Heart right ventricle (tissue), 16 donors: ENCODE measurements around the gene TMIGD3. TPM values are rescaled to one million over a fixed set of nuclear protein-coding genes. Genes with fewer than 3 reads are reported as not detected.

Source experiments
- ATAC-seq, 8 donors: fragments of 200-7000 bp; cut with Tn5 transposase; one replicate each; pipeline ENCODE4 v1.9.1; 2020; ENCODE audit warnings: mild to moderate bottlenecking in 8 of 8, moderate library complexity in 8 of 8, moderate number of reproducible peaks in 1 of 8
- DNase-seq, 2 donors: peaks; one replicate each; pipeline ENCODE4 v3.0.0-alpha.2; 2020
- H3K27ac ChIP-seq, 10 donors: fragments of 200-600 bp; sonication (generic) in 2 of 10; one replicate each; pipeline versions ENCODE4 v1.5.0 to v1.8.0; 2020 to 2022; ENCODE audit warnings: mild to moderate bottlenecking in 3 of 10
- H3K27me3 ChIP-seq, 7 donors: fragments of 200-600 bp; one replicate each; pipeline ENCODE4 v1.8.0; 2021 to 2022; ENCODE audit warnings: mild to moderate bottlenecking in 2 of 7
- H3K36me3 ChIP-seq, 9 donors: fragments of 200-600 bp; sonication (generic) in 1 of 9; one replicate each; pipeline versions ENCODE4 v1.5.0 to v1.8.0; 2020 to 2022; ENCODE audit warnings: mild to moderate bottlenecking in 2 of 9
- H3K4me1 ChIP-seq, 9 donors: fragments of 200-600 bp; sonication (generic) in 1 of 9; one replicate each; pipeline versions ENCODE4 v1.5.0 to v1.8.0; 2020 to 2022; ENCODE audit warnings: mild to moderate bottlenecking in 4 of 9
- H3K4me3 ChIP-seq, 10 donors: fragments of 200-600 bp; sonication (generic) in 2 of 10; one replicate each; pipeline versions ENCODE4 v1.5.0 to v1.8.0; 2020 to 2022; ENCODE audit warnings: mild to moderate bottlenecking in 7 of 10, moderate library complexity in 2 of 10
- H3K9me3 ChIP-seq, 11 donors: fragments of 200-600 bp in 10 of 11; sonication (generic) in 2 of 11; one replicate each; pipeline versions ENCODE4 v1.5.0 to v1.8.0; 2013 to 2022; ENCODE audit warnings: mild to moderate bottlenecking in 2 of 11, control low read depth in 1 of 11, moderate library complexity in 1 of 11
- WGBS, 2 donors: extraction: QIAGEN DNeasy Blood & Tissue Kit; methylation state at CpG; one replicate each; pipeline ENCODE4 v1.1.7; 2013; ENCODE audit warnings: inconsistent platforms in 1 of 2; 5-methylcytosine and 5-hydroxymethylcytosine counted together
- intact Hi-C, 10 donors: fragments of 100-400 bp; cut with DNase I; formaldehyde crosslinking; loops; one replicate each; pipeline versions ENCODE4 v1.11.1 to v1.14.2; 2022
- polyA plus RNA-seq, 2 donors: library from polyadenylated mRNA; stranded (reverse); fragments of 200-250 nt; gene quantifications; one replicate each; pipeline ENCODE4 v1.2.3, GENCODE V29; 2013
- total RNA-seq, 10 donors: library from RNA; stranded (reverse); fragmentation: NEBNext Ultra II Directional in 3 of 10; extraction: Animal tissue kit (Norgen Biotek cat#: 25700) in 3 of 10; gene quantifications; one replicate each; pipeline versions ENCODE4 v1.2.1 to v1.2.4, GENCODE V29; 2021 to 2023
- TF ChIP-seq, protein P1 (sequence below), 9 donors: fragments of 200-600 bp; sonication (generic) in 2 of 9; IDR thresholded peaks; one replicate each; pipeline versions ENCODE4 v1.5.0 to v1.8.0; 2021 to 2022; ENCODE audit warnings: antibody characterized with exemption in 9 of 9, mild to moderate bottlenecking in 5 of 9, moderate library complexity in 1 of 9
- donor health status: Arrhythmogenic right ventricular cardiomyopathy.
- donor health status: ischemic (EF 13 %, LVEDD 7.1; RV severe dilation, severe dysfunction).
- donor health status: healthy with polysubstance abuse.
- donor health status: DM: no; HTN: yes; CAD: no.
- donor health status: DM: no; HTN: no; CAD: no.
- donor health status: ischemic (EF 25% LVEDD 6.9; RV normal size, moderate dysfunction).
- donor health status: ischemic (EF 25% LVEDD 5.7; RV mildly dilated, moderate dysfunction).
- donor health status: healthy.
- donor health status: DM: yes; HTN: yes; CAD: no.
- donor health status: Ischemic cardiomyopathy.
- donor health status: ischemic (EF 35%, LVEDD 5.7; RV mildly dilated, moderate dysfunction).
- donor health status: nonischemic (EF 11% LVEDD 7.7; RV severe dilation, severe dysfunction).
- donor health status: DM: yes; HTN: yes; CAD: no.
- donor health status: PGD.
- donor health status: ischemic (EF 29% LVEDD 5.4; RV normal size, mild dysfunction).
- donor health status: nonischemic (EF 23%, LVEDD 6.1; RV moderate dilation, normal function).

The TMIGD3 gene
- total and polyA plus RNA-seq, 12 donors, result 0.43 to 6.2 (median 1.4) TPM; not detected in 5

DNA sequence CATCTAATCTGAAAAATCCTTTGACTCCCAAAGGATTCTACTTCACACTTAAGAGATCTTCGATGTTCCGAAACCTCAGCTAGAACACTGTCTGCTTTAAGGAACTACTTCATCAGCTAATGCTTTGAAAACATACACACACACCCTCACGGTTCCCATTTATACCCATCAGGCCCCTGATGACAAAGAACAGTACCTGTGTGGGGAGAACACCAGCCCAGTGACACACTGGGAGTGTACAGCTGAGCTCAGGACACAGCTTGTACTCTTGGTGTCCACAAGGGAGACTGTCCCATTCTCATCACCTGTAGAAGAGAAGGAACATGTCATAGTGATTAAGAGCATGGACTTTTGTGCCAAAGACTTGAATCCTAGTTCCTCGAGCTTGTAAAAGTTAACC is 61.0 kb downstream of the TMIGD3 start:
- 82 to 88% methylated on average over 4 of the region's 4 CpGs for WGBS, 2 donors
- Histone ChIP-seq H3K36me3 (peaks cover 0 to 100% (median 60%) of the 10 kb centered on the region in 9 donors), H3K27ac (no peak overlapping the region), H3K4me1 (peaks cover 0 to 12% (median 4%) of the 10 kb centered on the region in 9 donors), H3K9me3 (no peaks in the 10 kb centered on the region), H3K4me3 (no peak overlapping the region), H3K27me3 (no peaks in the 10 kb centered on the region)
- intact Hi-C loops, result no loop called here
- ATAC-seq (no peak), DNase-seq (no peak)
- TF ChIP-seq, protein P1, sequence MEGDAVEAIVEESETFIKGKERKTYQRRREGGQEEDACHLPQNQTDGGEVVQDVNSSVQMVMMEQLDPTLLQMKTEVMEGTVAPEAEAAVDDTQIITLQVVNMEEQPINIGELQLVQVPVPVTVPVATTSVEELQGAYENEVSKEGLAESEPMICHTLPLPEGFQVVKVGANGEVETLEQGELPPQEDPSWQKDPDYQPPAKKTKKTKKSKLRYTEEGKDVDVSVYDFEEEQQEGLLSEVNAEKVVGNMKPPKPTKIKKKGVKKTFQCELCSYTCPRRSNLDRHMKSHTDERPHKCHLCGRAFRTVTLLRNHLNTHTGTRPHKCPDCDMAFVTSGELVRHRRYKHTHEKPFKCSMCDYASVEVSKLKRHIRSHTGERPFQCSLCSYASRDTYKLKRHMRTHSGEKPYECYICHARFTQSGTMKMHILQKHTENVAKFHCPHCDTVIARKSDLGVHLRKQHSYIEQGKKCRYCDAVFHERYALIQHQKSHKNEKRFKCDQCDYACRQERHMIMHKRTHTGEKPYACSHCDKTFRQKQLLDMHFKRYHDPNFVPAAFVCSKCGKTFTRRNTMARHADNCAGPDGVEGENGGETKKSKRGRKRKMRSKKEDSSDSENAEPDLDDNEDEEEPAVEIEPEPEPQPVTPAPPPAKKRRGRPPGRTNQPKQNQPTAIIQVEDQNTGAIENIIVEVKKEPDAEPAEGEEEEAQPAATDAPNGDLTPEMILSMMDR (IDR thresholded peaks at IDR 0.05), result no peak

DNA sequence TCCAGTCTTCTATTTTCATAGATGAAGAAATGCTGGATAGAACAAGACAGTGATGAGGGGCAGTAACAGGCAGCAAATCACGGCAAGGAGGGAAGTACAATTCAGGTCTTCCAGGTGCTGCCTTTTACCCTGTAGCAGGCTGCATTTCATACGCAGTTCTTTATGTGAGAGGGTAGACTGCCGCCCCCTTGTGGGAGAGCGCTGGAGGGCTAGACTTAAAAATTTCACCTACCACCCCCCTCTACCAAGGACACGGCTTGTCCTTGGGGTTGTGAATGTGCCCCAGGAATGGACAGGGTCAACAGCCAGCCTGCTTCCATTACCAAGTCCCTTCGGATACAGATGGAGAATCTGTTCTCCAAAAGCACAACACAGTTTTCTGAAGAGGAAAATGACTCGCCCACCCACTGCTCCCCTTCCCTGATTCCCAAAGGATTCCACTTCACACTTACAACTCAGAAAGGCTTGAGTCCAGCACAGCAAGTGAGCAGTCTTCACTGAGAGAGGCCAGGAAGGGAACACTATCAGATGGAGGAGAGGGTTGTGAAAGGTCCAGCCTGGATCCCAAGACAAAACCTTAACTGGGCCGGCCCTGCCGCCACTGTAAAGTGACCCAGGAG is 61.8 kb downstream of the TMIGD3 start:
- H3K9me3 ChIP-seq, result no peaks in the 10 kb centered on the region
- no peak overlapping the region for H3K27ac ChIP-seq
- H3K27me3 ChIP-seq, result no peaks in the 10 kb centered on the region
- no peak for DNase-seq
- no peak overlapping the region for H3K4me3 ChIP-seq
- ATAC-seq, result peak in 2 of 8 donors; percentile 17 to 26
- intact Hi-C loops, result no loop called here
- TF ChIP-seq, protein P1 (IDR thresholded peaks at IDR 0.05), result peak in 7 of 9 donors; percentile 20 to 55 (median 40)
- 64 to 71% methylated on average over 9 of the region's 9 CpGs for WGBS, 2 donors
- H3K4me1 ChIP-seq, result peaks cover 0 to 5% (median 0%) of the 10 kb centered on the region in 9 donors
- peaks cover 0 to 100% (median 62%) of the 10 kb centered on the region in 9 donors for H3K36me3 ChIP-seq

DNA sequence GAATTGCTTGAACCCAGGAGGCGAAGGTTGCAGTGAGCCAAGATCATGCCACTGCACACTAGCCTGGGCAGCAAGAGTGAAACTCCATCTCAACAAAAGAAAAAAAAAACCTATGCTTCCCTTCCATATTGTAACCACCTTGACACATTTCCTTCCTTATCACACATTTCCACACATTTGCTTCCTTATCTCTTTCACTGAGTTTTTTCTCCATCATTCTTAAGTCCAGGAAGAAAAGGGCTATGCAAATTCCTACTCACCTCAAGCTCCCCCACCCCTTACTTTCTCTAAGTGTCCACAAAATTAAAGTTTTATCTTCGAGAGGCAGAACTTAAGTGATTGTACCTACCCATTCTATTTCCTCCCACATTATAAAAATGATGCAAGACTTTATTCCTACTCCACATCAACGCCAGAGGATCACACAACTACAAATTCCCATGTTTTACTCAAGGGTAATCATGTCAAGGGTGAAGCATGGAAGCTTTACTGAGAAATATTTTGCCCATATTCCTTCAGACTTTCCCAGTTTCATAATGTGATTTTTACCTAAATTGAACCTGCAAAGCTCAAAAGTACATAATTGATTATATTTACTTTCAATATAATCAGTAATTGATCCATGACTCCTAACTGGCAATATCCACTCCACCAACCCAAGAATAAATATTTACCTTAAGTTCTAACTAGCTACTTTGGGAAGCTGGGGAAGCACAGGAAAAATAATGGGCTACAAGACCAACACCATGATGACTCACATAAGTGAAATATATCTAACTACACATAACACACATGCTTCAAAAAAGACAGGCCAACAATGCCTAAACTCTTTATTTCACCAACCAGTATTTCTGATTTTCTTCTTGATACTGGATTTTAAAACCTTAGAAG is 63.7 kb downstream of the TMIGD3 start:
- H3K36me3 ChIP-seq, result peaks cover 0 to 81% (median 49%) of the 10 kb centered on the region in 9 donors
- WGBS, 2 donors, result 90 to 97% methylated on average over 3 of the region's 3 CpGs
- DNase-seq (no peak), ATAC-seq (no peak)
- no peaks in the 10 kb centered on the region for H3K27me3 ChIP-seq
- no peaks in the 10 kb centered on the region for H3K9me3 ChIP-seq
- intact Hi-C loops, result no loop called here
- no peaks in the 10 kb centered on the region for H3K4me1 ChIP-seq
- TF ChIP-seq, protein P1 (IDR thresholded peaks at IDR 0.05), result no peak
- H3K27ac ChIP-seq, result no peak overlapping the region
- no peak overlapping the region for H3K4me3 ChIP-seq

- WGBS, 2 donors, result 75 to 85% methylated on average over 3 of the region's 3 CpGs
- Histone ChIP-seq H3K27ac (no peak overlapping the region), H3K27me3 (no peaks in the 10 kb centered on the region), H3K9me3 (no peaks in the 10 kb centered on the region), H3K4me3 (no peak overlapping the region), H3K36me3 (peaks cover 0 to 51% (median 33%) of the 10 kb centered on the region in 9 donors), H3K4me1 (no peaks in the 10 kb centered on the region)
- intact Hi-C loops, result no loop called here
- no peak for ATAC-seq
- TF ChIP-seq, protein P1 (IDR thresholded peaks at IDR 0.05), result no peak
- no peak for DNase-seq
These were observed 66.7 kb downstream of the TMIGD3 start for GRCh38 chr1:111436726-111437125.

Other genes starting within 250 kb of the TMIGD3 start
- not detected for gene CHIA, start 212.8 kb downstream of the TMIGD3 start, total RNA-seq
- under 1 TPM in 1 of 2 donors, not detected in 1; 0.30 TPM for gene CHIA, start 212.8 kb downstream of the TMIGD3 start, polyA plus RNA-seq
- gene OVGP1, start 75.9 kb downstream of the TMIGD3 start, total RNA-seq, result under 1 TPM in 9 of 10 donors, not detected in 1; 0.19 to 0.75 (median 0.40) TPM
- gene OVGP1, start 75.9 kb downstream of the TMIGD3 start, polyA plus RNA-seq, result 1 to 10 TPM in 1 of 2 donors, under 1 TPM in 1; 0.43 to 2.5 TPM
- 10 to 100 TPM; 26.0 to 40.3 (median 35.3) TPM for gene WDR77, start 54.4 kb downstream of the TMIGD3 start, total RNA-seq
- 10 to 100 TPM; 21.4 to 55.8 TPM for gene WDR77, start 54.4 kb downstream of the TMIGD3 start, polyA plus RNA-seq
- 100 to 1,000 TPM; 566 to 899 (median 797) TPM for gene ATP5PB, start 54.2 kb downstream of the TMIGD3 start, total RNA-seq
- 100 to 1,000 TPM; 146 to 661 TPM for gene ATP5PB, start 54.2 kb downstream of the TMIGD3 start, polyA plus RNA-seq
- 10 to 100 TPM in 3 of 10 donors, 1 to 10 TPM in 7; 1.5 to 23.8 (median 3.4) TPM for gene C1orf162, start 29.6 kb downstream of the TMIGD3 start, total RNA-seq
- 10 to 100 TPM; 11.6 to 21.6 TPM for gene C1orf162, start 29.6 kb downstream of the TMIGD3 start, polyA plus RNA-seq
- 1 to 10 TPM in 5 of 10 donors, under 1 TPM in 3, not detected in 2; 0.17 to 4.7 (median 1.6) TPM for gene ADORA3, start within 50 bp of the TMIGD3 start, total RNA-seq
- gene ADORA3, start within 50 bp of the TMIGD3 start, polyA plus RNA-seq, result 1 to 10 TPM; 1.9 TPM
- gene RAP1A, start 116.2 kb upstream of the TMIGD3 start, total RNA-seq, result 100 to 1,000 TPM in 6 of 10 donors, 10 to 100 TPM in 4; 83.4 to 120 (median 102) TPM
- 10 to 100 TPM; 64.2 to 68.4 TPM for gene RAP1A, start 116.2 kb upstream of the TMIGD3 start, polyA plus RNA-seq
- gene INKA2, start 235.8 kb upstream of the TMIGD3 start, total RNA-seq, result 10 to 100 TPM in 9 of 10 donors, 1 to 10 TPM in 1; 8.7 to 34.6 (median 14.8) TPM
- gene INKA2, start 235.8 kb upstream of the TMIGD3 start, polyA plus RNA-seq, result 1 to 10 TPM; 6.8 to 9.9 TPM